Measurements from ENCODE around the gene TRHDE.
"Not testable (repeated sequence)": the region's sequence is repeated elsewhere in the genome, so short reads cannot be mapped to it uniquely, and the experiment has no call there.

The TRHDE gene

DNA sequence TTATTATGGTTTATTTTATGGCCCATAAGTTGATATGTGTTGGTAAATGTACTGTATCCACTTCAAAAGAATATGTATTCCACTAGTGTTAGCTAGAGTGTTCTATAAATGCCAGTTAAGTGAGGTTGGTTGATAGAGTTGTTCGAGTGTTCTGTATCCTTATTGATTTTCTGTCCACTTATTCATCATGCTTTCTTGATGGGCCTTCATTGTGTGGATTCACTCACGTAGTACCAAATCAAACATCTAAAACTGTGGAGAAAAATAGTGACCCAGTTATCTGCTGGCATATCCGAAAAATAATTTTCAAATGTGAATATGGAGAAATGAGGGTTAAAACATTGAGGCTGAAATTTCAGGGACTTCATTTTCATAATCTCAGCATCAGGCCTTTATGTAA lies 230.4 kb downstream of the TRHDE start:
- no peak for DNase-seq
- intact Hi-C loops (cut with DNase I), result no loop called here

DNA sequence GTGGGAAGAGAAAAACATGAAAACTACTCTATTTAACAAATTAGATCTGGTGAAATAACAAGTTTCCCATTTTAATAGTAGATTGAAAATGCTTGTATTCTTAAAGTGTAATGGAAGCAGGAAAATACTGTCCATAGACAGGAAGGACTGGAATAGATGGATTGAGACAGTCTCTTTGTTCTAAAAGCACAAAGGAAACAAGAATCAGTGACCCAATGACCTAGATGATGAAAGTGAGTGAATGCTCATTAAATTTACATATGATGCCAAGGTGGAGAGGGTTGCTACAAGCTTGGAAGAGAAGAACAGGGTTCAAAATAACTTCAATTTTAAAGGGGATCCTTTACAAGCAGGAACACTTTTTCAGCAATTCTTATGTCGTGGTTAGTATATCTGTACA lies 233.1 kb downstream of the TRHDE start:
- no peak for DNase-seq
- intact Hi-C loops (cut with DNase I), result no loop called here

DNA sequence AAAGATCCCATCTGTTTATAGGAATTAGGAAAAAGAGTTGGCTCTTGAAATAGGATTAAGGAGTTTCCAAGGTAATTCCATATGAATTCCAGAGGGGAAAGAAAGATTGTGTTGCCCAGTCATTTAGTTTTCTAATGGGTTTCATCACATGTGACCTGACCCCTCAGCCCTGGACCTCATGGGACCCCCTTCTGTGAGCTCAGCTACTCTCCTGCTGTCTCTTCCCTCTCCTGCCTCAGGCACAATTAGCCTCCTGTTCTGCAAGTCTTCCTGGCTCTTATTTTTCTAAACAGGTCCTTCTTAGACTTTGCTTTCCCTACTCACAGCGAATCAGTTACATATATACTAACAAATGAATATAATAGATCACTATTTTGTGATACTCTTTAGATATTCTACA lies 237.7 kb downstream of the TRHDE start:
- intact Hi-C loops (cut with DNase I), result no loop called here
- DNase-seq, result no peak

DNA sequence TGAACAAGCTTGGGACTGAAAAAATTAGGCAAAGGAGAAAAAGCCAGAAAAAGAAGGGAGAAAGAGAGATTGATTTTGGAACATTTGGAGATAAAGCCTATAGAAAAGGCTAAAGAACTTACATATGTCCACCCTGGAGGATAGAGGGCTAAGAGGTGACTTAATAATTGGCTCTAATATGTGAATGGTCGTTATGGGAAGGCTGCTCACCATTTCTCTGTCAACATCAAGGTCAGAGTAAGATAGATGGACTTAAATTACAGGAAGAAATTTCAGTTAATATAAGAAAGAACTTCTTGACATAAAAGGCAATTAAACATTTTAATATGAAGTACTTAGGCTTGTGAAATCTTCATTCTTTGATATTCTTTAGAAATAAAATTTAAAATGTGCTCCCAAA lies 238.6 kb downstream of the TRHDE start:
- intact Hi-C loops (cut with DNase I), result no loop called here
- DNase-seq, result no peak

DNA sequence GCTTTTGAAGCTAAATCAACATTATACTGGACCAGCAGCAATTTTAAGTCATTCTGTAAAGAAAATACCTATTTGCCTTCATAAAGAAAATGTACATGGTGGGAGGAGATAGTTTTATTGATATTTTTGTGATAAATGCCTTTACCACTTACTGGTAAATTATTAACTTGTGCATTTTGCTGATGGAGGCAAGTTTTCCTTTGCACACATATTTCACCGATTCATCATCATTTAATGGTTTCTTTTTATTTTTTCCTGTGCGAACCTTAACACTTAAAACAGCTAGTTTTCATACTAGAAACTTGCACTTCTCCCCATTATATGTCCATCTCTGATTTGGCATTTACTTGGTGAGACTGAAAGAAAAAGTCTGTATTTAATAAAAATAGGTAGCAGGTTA lies 239.3 kb downstream of the TRHDE start:
- DNase-seq, result no peak
- intact Hi-C loops (cut with DNase I), result no loop called here

DNA sequence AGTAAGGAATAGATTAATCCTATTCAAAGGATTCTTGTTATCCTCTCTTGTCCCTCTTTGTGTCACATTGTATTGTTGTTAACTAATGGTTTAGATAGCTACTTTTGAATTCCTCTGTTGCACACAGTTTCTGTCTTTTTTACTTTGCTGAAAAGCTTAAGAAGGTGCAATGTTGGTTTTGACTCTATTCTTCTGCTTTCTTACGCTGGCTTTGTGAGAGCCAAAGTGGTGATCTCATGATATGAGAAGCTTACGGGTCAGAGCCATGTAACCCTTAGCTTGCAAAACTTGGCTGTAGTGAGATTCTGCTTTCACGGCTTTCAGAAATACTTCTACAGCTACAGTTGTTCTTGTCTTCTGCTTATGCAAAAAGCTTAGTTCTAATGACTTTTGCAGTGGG lies 239.7 kb downstream of the TRHDE start:
- no peak for DNase-seq
- intact Hi-C loops (cut with DNase I), result no loop called here

DNA sequence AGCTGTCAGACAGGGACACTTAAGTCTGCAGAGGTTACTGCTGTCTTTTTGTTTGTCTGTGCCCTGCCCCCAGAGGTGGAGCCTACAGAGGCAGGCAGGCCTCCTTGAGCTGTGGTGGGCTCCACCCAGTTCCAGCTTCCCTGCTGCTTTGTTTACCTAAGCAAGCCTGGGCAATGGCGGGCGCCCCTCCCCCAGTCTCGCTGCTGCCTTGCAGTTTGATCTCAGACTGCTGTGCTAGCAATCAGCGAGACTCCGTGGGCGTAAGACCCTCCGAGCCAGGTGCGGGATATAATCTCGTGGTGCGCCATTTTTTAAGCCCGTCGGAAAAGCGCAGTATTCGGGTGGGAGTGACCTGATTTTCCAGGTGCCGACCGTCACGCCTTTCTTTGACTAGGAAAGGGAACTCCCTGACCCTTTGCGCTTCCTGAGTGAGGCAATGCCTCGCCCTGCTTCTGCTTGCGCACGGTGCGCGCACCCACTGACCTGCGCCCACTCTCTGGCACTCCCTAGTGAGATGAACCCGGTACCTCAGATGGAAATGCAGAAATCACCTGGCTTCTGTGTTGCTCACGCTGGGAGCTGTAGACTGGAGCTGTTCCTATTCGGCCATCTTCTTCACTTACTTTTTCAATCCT lies 248.0 kb downstream of the TRHDE start:
- intact Hi-C loops (cut with DNase I), result not testable (repeated sequence)
- DNase-seq, result peak in 2 of 10 donors; percentile 46 to 57

DNA sequence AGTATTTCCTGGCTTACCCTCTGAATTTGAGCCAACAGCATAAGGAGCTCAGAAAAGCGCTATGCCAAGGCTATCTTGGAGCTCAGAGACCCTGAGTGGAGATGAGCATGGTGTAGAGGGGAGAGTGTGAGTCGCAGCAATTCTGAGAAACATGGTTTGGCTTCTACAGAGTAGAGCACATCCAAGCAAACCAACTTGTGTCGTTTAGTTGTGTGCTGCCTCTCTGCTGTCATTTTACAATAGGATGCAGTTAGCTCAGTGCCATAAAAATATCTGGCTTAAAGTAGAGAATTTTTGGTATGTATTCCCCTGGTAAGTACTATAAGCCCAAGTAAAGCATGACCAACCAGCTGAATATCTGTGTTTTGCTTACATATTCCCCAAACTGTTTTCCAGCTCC lies 249.2 kb downstream of the TRHDE start:
- intact Hi-C loops (cut with DNase I), result no loop called here
- DNase-seq, result no peak

DNA sequence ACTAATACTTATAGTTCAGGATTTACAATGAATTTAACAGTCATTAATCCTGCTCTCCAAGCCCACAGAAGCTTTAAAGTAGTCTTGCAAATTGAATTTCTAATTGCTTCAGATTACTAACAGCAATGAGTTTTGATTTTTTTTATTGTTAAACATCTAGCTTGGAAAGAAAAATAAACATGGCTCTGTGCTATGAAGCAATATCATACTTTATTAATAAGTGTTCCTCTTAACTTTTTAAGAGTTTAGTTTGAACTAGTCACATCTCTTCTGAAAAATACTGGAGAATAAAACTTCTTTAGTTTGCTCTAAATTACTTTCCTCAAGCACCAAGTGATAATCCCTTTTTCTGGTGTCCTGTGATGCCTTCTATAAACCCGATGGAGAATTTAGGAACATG lies 250.2 kb downstream of the TRHDE start:
- DNase-seq, result no peak
- intact Hi-C loops (cut with DNase I), result no loop called here

DNA sequence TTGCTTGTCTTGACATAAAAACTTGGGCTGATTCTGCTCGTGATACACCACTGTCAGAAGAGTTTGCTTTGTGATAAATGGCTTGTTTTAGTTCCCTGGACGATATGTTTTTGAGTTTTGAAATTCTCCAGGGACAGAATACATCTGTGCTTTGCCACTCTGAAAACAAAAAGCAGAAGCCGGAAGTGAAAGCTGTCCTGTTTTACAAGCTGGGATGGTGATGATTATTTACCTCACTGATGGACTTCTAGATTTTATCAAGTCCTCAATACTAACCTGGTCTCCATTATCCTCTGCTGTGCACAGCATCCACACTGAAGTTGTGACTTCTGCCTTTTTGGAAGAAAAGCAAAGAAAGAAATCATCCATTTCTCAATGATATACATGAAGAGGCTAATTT lies 251.6 kb downstream of the TRHDE start:
- DNase-seq, result no peak
- intact Hi-C loops (cut with DNase I), result no loop called here

DNA sequence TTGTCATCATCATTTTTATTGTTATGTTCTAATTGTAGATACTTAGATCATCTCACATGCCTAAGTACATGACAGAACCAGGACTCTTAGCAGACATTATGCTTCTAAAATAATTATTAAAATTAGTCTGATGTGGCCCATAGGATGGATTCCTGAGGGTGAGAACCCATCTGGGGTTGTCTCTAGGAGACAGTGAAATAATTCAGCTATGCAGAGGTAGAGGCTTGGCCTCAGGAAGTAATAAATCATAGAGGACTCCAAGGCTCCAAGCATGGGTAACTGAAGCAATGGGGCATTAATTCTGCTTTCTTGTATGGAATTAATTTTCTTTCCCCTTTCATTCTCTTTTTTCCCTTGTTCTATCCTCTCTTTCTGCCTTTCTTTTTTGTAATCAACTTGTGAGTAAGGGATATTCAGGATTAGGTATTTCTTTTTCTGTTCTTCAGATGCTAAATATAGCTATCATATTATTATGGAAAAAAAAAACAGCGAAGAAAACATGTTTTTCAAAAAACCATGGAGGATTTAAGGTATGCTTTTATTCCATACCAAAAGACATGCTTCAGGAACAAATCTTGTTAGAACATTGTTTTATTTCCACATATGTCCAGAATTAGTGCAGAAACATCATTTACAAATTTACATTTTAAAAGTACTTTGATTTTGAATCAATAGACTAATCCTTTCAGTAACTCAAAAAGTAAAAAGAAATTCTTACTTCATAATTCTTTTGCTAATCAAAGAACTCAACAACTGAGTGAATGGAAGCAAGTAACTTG lies 263.2 kb downstream of the TRHDE start:
- DNase-seq, result no peak
- intact Hi-C loops (cut with DNase I), result no loop called here

DNA sequence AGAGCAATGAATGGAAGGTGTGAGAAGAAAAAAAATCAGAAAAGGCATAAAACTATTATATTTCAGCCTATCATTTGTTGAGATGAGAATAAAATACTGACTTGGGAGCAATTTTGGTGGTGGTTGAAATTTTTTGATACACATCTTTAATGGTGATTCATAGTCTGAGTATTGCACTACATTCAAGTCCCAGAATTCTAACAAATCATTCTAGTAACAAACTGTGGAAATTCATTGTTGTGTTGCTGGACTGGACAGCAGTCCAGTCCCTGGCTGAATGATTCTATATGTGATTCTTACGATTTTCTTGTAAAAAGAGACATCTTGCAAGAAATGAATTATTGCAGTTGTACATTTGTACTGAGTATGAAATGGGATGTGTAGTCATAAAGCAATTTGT lies 268.6 kb downstream of the TRHDE start:
- intact Hi-C loops (cut with DNase I), result no loop called here
- no peak for DNase-seq

DNA sequence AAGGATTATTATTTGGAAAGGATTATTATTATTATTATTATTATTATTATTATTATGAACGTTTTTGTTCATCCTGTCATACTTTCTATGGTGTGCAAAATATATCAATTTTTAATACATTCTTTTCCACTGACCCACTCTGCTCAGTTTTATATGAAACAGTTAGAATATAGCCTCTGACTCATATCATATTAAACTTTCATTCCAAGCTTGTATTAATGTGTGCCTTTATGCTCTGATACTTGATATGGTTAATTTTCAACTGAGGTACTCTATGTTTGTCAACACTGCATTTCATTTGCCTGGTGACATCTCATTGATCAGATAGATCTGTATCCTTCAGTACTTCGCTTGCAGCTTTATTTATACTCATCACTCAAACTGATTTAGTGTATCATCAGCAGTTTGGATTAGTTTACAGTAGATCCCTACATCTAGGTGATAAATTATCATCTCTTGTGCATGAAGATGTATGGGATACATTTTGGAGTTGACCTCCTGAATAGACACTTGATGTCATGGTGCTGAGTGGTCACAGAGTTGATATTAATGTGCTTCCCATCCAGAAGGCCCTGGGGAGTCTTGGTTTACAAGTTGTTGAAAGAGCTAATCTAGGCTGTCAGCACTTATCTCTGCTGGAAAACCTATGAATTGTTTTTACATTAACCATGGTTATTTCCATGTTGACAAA lies 271.8 kb downstream of the TRHDE start:
- DNase-seq, result no peak
- intact Hi-C loops (cut with DNase I), result no loop called here

DNA sequence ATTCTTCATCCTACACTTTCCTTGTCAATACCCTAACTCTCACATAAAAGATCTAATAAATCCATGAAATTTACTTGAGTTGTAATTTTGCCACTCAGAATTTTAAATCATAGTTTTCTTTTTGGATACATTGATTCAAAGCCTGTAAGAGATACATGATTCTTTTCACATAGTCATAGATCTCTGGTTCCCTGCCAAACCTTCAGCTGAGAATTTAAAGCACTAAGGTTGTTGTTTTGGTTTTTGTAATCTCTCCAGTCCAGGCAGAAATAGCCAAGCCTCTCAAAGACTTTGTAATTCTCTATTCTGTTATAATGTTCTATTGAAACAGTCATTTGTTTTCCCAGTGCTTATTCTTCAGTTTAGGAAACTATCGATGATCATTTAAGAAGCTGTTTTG lies 273.9 kb downstream of the TRHDE start:
- intact Hi-C loops (cut with DNase I), result no loop called here
- no peak for DNase-seq

DNA sequence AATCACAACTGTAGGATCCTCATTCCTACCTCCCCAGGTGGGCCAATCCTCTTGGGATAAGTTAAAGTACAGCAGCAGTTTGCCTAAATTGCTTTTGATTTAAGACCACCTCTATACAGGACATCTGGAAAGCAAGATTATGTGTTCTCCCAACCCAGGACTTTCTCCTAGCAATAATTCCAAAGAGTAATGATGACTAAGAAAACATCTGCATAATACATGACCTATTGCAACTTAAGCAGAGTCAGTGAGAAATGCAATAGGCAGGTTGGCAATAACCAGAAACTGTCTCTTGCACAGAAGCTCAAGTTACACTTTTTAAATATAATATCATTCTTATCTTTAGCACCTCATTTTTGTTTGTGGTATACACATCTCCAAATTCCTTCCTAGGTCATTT lies 275.4 kb downstream of the TRHDE start:
- intact Hi-C loops (cut with DNase I), result no loop called here
- DNase-seq, result no peak

DNA sequence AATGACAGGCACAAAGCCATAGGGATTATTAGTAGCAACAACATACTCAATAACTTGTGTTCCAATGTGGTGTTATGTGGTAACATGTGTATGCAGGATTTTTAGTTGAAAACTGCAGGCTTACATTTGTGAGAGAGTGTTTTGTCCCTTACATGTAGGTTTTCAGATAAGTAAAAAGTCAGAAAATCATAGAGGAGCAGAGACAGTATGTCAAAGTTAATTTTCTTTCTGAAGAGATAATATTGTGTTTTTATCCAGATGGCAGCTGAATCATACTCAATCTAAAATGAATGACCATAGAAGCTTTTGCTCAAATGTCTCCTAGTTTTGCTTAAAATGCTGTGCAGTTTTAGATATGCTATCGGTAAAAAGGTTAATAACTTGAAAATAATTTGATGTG lies 277.0 kb downstream of the TRHDE start:
- intact Hi-C loops (cut with DNase I), result no loop called here
- DNase-seq, result no peak

DNA sequence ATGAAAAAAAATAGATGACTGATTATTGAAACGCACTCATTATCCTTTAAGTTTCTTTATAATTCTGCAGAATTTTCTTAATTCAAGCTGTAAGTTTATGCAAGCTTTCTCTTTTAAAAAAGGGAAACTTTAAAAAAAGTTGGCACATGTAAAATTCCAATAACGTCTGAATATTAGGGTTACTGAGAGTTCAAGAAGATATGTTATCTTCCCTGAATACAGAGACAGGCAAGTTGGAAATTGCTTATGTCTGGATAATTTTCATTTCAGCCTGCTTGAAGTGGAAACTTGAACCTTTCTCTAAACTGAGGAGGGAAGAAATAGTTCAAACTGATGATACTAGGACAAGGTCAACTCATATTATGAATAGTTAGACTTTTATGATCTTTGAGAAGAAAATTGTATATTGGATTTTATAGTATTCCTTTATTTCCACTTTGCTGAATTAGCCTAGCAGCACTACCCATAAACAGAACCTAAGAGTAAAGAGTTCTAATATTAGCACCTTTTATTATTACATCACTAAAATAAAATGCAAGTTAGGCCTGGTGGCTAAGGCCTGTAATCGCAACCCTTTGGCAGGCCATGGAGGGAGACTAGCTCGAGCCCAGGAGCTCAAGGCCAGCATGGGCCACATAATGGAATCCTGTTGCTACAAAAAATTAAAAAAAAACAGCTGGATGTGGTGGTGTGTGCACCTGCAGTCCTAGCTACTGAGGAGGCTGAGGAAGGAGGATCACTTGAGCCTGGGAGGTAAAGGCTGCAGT lies 288.0 kb downstream of the TRHDE start:
- no peak for DNase-seq
- intact Hi-C loops (cut with DNase I), result no loop called here

DNA sequence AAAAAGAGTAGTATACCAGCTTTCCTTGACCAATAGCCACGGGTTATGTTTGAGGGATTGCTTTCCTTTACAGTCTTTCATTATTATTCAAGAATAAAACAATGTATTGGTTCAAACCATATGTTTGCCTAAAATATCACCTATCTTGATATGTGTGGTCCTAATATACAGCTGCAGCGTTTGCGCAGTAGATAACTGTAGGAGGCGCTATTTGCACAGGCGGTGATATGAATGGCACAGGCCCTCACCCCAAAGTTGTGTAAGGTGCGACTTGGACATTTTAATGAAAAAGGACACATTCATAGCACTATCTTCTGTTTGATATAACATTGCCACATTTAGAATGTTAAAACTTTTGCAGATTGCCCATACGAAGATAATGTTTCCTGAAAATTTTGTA lies 298.4 kb downstream of the TRHDE start:
- DNase-seq, result no peak
- intact Hi-C loops (cut with DNase I), result no loop called here

DNA sequence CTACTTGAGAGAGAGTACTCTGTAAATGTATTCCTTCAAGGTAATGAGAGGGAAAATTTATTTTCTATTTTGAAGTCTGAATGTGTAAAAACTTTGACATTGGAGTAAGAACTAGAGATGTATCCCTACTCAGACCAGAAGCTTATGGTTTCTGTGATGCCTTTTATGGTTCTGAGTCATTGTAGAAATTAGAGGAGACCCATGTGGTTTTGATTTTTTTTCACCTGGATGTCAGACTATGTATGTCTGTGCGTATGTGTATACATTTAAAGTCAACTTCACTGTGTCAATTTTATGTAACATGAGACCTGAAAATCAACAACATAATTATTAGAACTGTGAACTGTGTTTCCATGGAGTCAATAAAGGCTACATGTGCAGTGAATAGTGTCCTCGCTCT lies 302.0 kb downstream of the TRHDE start:
- intact Hi-C loops (cut with DNase I), result no loop called here
- no peak for DNase-seq

DNA sequence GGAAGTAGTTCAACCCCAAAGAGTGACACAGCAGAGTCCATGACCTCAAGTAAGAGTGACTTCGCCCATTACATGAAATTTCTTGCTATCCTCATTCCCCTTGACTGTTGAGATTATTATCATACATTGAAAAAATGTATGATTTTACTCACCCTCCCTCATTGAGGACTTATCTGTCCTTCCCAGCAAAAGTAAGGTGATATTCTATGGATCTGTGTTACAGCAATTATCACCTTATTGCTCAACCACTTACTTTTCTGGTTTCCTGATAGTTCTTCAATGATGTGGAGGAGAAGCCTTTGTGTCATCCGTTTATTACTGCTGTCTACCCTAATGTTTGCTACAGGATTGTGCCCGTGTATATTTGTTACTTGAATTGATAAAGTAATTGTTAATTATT lies 306.2 kb downstream of the TRHDE start:
- DNase-seq, result no peak
- intact Hi-C loops (cut with DNase I), result no loop called here

DNA sequence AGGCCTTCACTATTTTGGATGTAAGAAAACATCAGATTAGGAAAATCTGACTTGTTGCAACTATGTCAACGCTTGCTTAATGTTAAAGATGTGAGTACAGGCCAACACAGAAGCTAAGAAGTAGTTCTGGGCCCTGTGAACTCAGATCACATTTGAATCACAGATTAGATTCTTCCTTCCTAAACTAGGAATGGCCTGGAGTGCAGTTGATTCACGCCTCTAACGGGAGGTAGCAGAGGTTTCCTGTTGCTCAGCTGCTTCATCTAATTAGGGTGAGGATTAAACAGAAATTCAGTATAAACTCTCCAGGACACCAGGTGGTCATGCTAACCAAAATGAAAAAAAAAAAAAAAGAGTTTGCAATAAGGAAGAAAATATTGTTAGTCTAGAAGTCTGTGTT lies 314.3 kb downstream of the TRHDE start:
- intact Hi-C loops (cut with DNase I), result no loop called here
- DNase-seq, result no peak

Measured in posterior cingulate gyrus (tissue), 11 donors.